H9 (cell line): Measurements from ENCODE around the gene FOXI2. TPM values are rescaled to one million over a fixed set of nuclear protein-coding genes. Genes with fewer than 3 reads are reported as not detected.
A peak's percentile ranks its signal among the peaks of the same experiment; 100 is the strongest.

Source experiments
- DNase-seq: peaks from one replicate; pipeline ENCODE4 v3.0.0-alpha.2; 2017
- H2AFZ ChIP-seq: one replicate; pipeline ENCODE4 v1.6.1; 2013; ENCODE audit warnings: mild to moderate bottlenecking, low read length, control low read depth, moderate library complexity
- H2AK5ac ChIP-seq: 2 replicates; pipeline ENCODE4 v1.6.1; 2013; ENCODE audit warnings: low read length, control low read depth, mixed read lengths; ENCODE audit not compliant: insufficient read length
- H2BK120ac ChIP-seq: one replicate; pipeline ENCODE4 v1.6.1; 2013; ENCODE audit warnings: low read depth, mild to moderate bottlenecking, low read length, control low read depth, inconsistent platforms; ENCODE audit not compliant: poor library complexity, severe bottlenecking
- H2BK12ac ChIP-seq: 2 replicates; pipeline ENCODE4 v1.6.1; 2013; ENCODE audit warnings: low read length, control low read depth, mixed read lengths, low read depth; ENCODE audit not compliant: insufficient read length
- H2BK15ac ChIP-seq: 2 replicates; pipeline ENCODE4 v1.6.1; 2013; ENCODE audit warnings: low read depth, low read length, control low read depth
- H2BK20ac ChIP-seq: one replicate; pipeline ENCODE4 v1.6.1; 2013; ENCODE audit warnings: low read depth, mild to moderate bottlenecking, low read length, control low read depth, inconsistent platforms; ENCODE audit not compliant: poor library complexity, severe bottlenecking
- H2BK5ac ChIP-seq: 2 replicates; pipeline ENCODE4 v1.6.1; 2013; ENCODE audit warnings: low read length, control low read depth, mixed read lengths; ENCODE audit not compliant: insufficient read length
- H3K14ac ChIP-seq: 2 replicates; pipeline ENCODE4 v1.6.1; 2013; ENCODE audit warnings: low read length, control low read depth; ENCODE audit not compliant: insufficient read depth
- H3K18ac ChIP-seq: 2 replicates; pipeline ENCODE4 v1.6.1; 2013; ENCODE audit warnings: low read depth, mild to moderate bottlenecking, mixed read lengths, low read length, control low read depth; ENCODE audit not compliant: insufficient read length
- H3K23ac ChIP-seq: 2 replicates; pipeline ENCODE4 v1.6.1; 2013; ENCODE audit warnings: low read length, control low read depth, mixed read lengths, low read depth; ENCODE audit not compliant: insufficient read length
- H3K23me2 ChIP-seq: 2 replicates; pipeline ENCODE4 v1.6.1; 2013; ENCODE audit warnings: low read depth, mild to moderate bottlenecking, mixed read lengths, low read length, control low read depth; ENCODE audit not compliant: insufficient read length, poor library complexity, severe bottlenecking
- H3K27ac ChIP-seq: 2 replicates; pipeline ENCODE4 v1.5.1; 2013; ENCODE audit warnings: low read length, control low read depth, mixed read lengths, low read depth; ENCODE audit not compliant: insufficient read length
- H3K27me3 ChIP-seq: 2 replicates; pipeline ENCODE4 v1.6.1; 2013; ENCODE audit warnings: low read length, control low read depth, inconsistent platforms; ENCODE audit not compliant: insufficient read depth
- H3K4ac ChIP-seq: 2 replicates; pipeline ENCODE4 v1.6.1; 2013; ENCODE audit warnings: low read depth, mild to moderate bottlenecking, control low read depth, inconsistent platforms, low read length, moderate library complexity
- H3K4me1 ChIP-seq: 2 replicates; pipeline ENCODE4 v1.6.1; 2013; ENCODE audit warnings: low read length, control low read depth, inconsistent platforms; ENCODE audit not compliant: insufficient read depth
- H3K4me2 ChIP-seq: 2 replicates; pipeline ENCODE4 v1.6.1; 2013; ENCODE audit warnings: low read length, control low read depth, mixed read lengths; ENCODE audit not compliant: insufficient read length, insufficient read depth
- H3K56ac ChIP-seq: 2 replicates; pipeline ENCODE4 v1.6.1; 2013; ENCODE audit warnings: low read depth, mild to moderate bottlenecking, mixed read lengths, low read length, control low read depth; ENCODE audit not compliant: insufficient read length
- H3K79me1 ChIP-seq: 2 replicates; pipeline ENCODE4 v1.6.1; 2013; ENCODE audit warnings: low read depth, mild to moderate bottlenecking, moderate library complexity, low read length, control low read depth, inconsistent platforms; ENCODE audit not compliant: insufficient read depth, poor library complexity, severe bottlenecking
- H3K79me2 ChIP-seq: 2 replicates; pipeline ENCODE4 v1.6.1; 2013; ENCODE audit warnings: low read length, control low read depth, inconsistent platforms; ENCODE audit not compliant: insufficient read depth
- H3K9ac ChIP-seq: 2 replicates; pipeline ENCODE4 v1.6.1; 2013; ENCODE audit warnings: low read length, control low read depth, mixed read lengths; ENCODE audit not compliant: insufficient read length; ENCODE audit errors: extremely low read depth
- H3K9me3 ChIP-seq: one replicate; pipeline ENCODE4 v1.6.1; 2013; ENCODE audit warnings: low read depth, low read length, inconsistent platforms; ENCODE audit not compliant: control insufficient read depth
- H3T11ph ChIP-seq: one replicate; pipeline ENCODE4 v1.6.1; 2013; ENCODE audit warnings: mild to moderate bottlenecking, low read length, control low read depth, inconsistent platforms
- H4K20me1 ChIP-seq: one replicate; pipeline ENCODE4 v1.6.1; 2013; ENCODE audit not compliant: control insufficient read depth, insufficient read length, insufficient read depth
- H4K5ac ChIP-seq: 2 replicates; pipeline ENCODE4 v1.6.1; 2013; ENCODE audit warnings: low read depth, mild to moderate bottlenecking, mixed read lengths, low read length, control low read depth; ENCODE audit not compliant: insufficient read length
- H4K8ac ChIP-seq: replicated peaks from 2 replicates; pipeline ENCODE4 v1.6.1; 2013; ENCODE audit warnings: low read length, control low read depth, mixed read lengths, low read depth; ENCODE audit not compliant: insufficient read length
- H4K91ac ChIP-seq: 2 replicates; pipeline ENCODE4 v1.6.1; 2013; ENCODE audit warnings: low read depth, mild to moderate bottlenecking, moderate library complexity, mixed read lengths, low read length, control low read depth; ENCODE audit not compliant: insufficient read length
- H3K27ac Mint-ChIP-seq, 3 experiments: 2 replicates in 2 of 3; 3 replicates in 1 of 3; pipeline ENCODE4 v1.8.0; 2020 to 2021; ENCODE audit warnings: mixed read lengths in 3 of 3, mild to moderate bottlenecking in 1 of 3, moderate library complexity in 1 of 3
- H3K27me3 Mint-ChIP-seq: 2 replicates; pipeline ENCODE4 v1.8.0; 2021; ENCODE audit warnings: low read depth, mild to moderate bottlenecking, moderate library complexity, mixed read lengths
- H3K36me3 Mint-ChIP-seq, 3 experiments: 2 replicates in 2 of 3; 3 replicates in 1 of 3; pipeline ENCODE4 v1.8.0; 2020 to 2021; ENCODE audit warnings: low read depth in 3 of 3, mixed read lengths in 3 of 3; ENCODE audit not compliant: insufficient read depth in 1 of 3
- H3K4me1 Mint-ChIP-seq, 2 experiments: 2 replicates each; pipeline ENCODE4 v1.8.0; 2020; ENCODE audit warnings: mixed read lengths in 2 of 2
- H3K4me3 Mint-ChIP-seq, 2 experiments: 2 replicates in 1 of 2; 3 replicates in 1 of 2; pipeline ENCODE4 v1.8.0; 2020 to 2021; ENCODE audit warnings: mild to moderate bottlenecking in 2 of 2, mixed read lengths in 2 of 2, moderate library complexity in 1 of 2
- H3K9me3 Mint-ChIP-seq, 2 experiments: 2 replicates in 1 of 2; 3 replicates in 1 of 2; pipeline ENCODE4 v1.8.0; 2020; ENCODE audit warnings: mild to moderate bottlenecking in 2 of 2, mixed read lengths in 2 of 2, moderate library complexity in 1 of 2
- WGBS: extraction: QIAGEN DNeasy Blood & Tissue Kit; methylation state at CpG from one replicate; pipeline ENCODE4 v1.1.7; 2013; ENCODE audit warnings: missing lambda C conversion rate, low lambda C conversion rate, mixed read lengths; ENCODE audit not compliant: insufficient read length; ENCODE audit errors: extremely low coverage; 5-methylcytosine and 5-hydroxymethylcytosine counted together
- total RNA-seq: library from RNA; stranded (reverse); gene quantifications from 2 replicates; pipeline ENCODE4 v1.2.1, GENCODE V29; 2021
- TF ChIP-seq, protein P1 (sequence below): fragments of 200-600 bp; sonication (generic); conservative IDR thresholded peaks from 3 replicates; pipeline ENCODE4 v1.8.0; 2021; ENCODE audit warnings: antibody characterized with exemption, mild to moderate bottlenecking

Gene FOXI2
- total RNA-seq, 1 experiment from 2014 or later: 0.42 TPM

GRCh38 chr10:127736222-127736914, 617 bp upstream of the FOXI2 start:
- Histone ChIP-seq H2BK20ac (no peak overlapping the region), H3K9me3 (no peaks in the 10 kb centered on the region), H3K23ac (no peak overlapping the region), H3K27me3 (peaks cover 46% of the 10 kb centered on the region), H3K9ac (no peak overlapping the region), H3K79me2 (no peaks in the 10 kb centered on the region), H3K4me2 (peak overlapping the region; percentile 44), H3K79me1 (no peaks in the 10 kb centered on the region), H2BK12ac (no peak overlapping the region), H3K4ac (no peak overlapping the region), H2BK5ac (no peak overlapping the region), H4K5ac (no peak overlapping the region), H3T11ph (no peak overlapping the region), H2AFZ (no peak overlapping the region), H4K20me1 (no peaks in the 10 kb centered on the region), H3K4me1 (peaks cover 6% of the 10 kb centered on the region; the same call in 1 of the 2 replicates), H2BK15ac (no peak overlapping the region), H3K18ac (no peak overlapping the region), H3K23me2 (peaks cover 21% of the 10 kb centered on the region), H4K91ac (no peak overlapping the region), H3K56ac (no peak overlapping the region), H4K8ac (no peak overlapping the region), H2AK5ac (no peak overlapping the region), H3K27ac (no peak overlapping the region), H3K14ac (no peak overlapping the region), H2BK120ac (no peak overlapping the region)
- peak; percentile 57 for DNase-seq
- H3K27ac Mint-ChIP-seq: no peak overlapping the region
- WGBS: no CpG with 5 or more reads among the region's 66 CpGs
- peaks cover 95% of the 10 kb centered on the region for H3K27me3 Mint-ChIP-seq
- TF ChIP-seq, protein P1, sequence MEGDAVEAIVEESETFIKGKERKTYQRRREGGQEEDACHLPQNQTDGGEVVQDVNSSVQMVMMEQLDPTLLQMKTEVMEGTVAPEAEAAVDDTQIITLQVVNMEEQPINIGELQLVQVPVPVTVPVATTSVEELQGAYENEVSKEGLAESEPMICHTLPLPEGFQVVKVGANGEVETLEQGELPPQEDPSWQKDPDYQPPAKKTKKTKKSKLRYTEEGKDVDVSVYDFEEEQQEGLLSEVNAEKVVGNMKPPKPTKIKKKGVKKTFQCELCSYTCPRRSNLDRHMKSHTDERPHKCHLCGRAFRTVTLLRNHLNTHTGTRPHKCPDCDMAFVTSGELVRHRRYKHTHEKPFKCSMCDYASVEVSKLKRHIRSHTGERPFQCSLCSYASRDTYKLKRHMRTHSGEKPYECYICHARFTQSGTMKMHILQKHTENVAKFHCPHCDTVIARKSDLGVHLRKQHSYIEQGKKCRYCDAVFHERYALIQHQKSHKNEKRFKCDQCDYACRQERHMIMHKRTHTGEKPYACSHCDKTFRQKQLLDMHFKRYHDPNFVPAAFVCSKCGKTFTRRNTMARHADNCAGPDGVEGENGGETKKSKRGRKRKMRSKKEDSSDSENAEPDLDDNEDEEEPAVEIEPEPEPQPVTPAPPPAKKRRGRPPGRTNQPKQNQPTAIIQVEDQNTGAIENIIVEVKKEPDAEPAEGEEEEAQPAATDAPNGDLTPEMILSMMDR: no peak
- H3K4me3 Mint-ChIP-seq: peak overlapping the region; percentile 62 to 81
- peaks cover 20 to 33% of the 10 kb centered on the region in 2 experiments for H3K4me1 Mint-ChIP-seq
- no peaks in the 10 kb centered on the region; a peak in 1 of 7 replicates for H3K36me3 Mint-ChIP-seq
- H3K9me3 Mint-ChIP-seq: peaks cover 0 to 3% of the 10 kb centered on the region in 2 experiments; a peak in 1 of 5 replicates
